Mesenchymal stem cell (in vitro differentiated cells and primary cell): ENCODE data around the gene KLC4.
A peak's percentile ranks its signal among the peaks of the same experiment; 100 is the strongest.
"Not testable (repeated sequence)": the region's sequence is repeated elsewhere in the genome, so short reads cannot be mapped to it uniquely, and the experiment has no call there.

ENCODE experiments used
- DNase-seq: peaks from one replicate; pipeline ENCODE4 v3.0.0-alpha.2; 2013
- H2AFZ ChIP-seq: one replicate; pipeline ENCODE4 v1.6.1; 2013; ENCODE audit warnings: low read depth, mild to moderate bottlenecking, control low read depth, inconsistent platforms, low read length, moderate library complexity
- H2AK5ac ChIP-seq: 2 replicates; pipeline ENCODE4 v1.6.1; 2013; ENCODE audit warnings: low read length, moderate library complexity, mild to moderate bottlenecking, inconsistent platforms; ENCODE audit not compliant: severe bottlenecking
- H2BK120ac ChIP-seq: one replicate; pipeline ENCODE4 v1.6.1; 2013; ENCODE audit warnings: low read depth, mild to moderate bottlenecking, inconsistent platforms, low read length, moderate library complexity
- H2BK12ac ChIP-seq, 2 experiments: one replicate each; pipeline ENCODE4 v1.6.1; 2013; ENCODE audit warnings: inconsistent platforms in 2 of 2, low read length in 2 of 2, mild to moderate bottlenecking in 2 of 2, moderate library complexity in 2 of 2, control low read depth in 1 of 2
- H2BK15ac ChIP-seq: one replicate; pipeline ENCODE4 v1.6.1; 2013; ENCODE audit warnings: mild to moderate bottlenecking, low read depth, inconsistent platforms; ENCODE audit not compliant: poor library complexity, severe bottlenecking
- H2BK5ac ChIP-seq: 2 replicates; pipeline ENCODE4 v1.6.1; 2013; ENCODE audit warnings: low read depth, mild to moderate bottlenecking, low read length, control low read depth, inconsistent platforms; ENCODE audit not compliant: poor library complexity, severe bottlenecking
- H3K14ac ChIP-seq, 2 experiments: one replicate each; pipeline ENCODE4 v1.6.1; 2013; ENCODE audit warnings: inconsistent platforms in 2 of 2, low read length in 2 of 2, control low read depth in 1 of 2, mild to moderate bottlenecking in 1 of 2, moderate library complexity in 1 of 2
- H3K18ac ChIP-seq, 2 experiments: one replicate each; pipeline ENCODE4 v1.6.1; 2013; ENCODE audit warnings: inconsistent platforms in 2 of 2, low read length in 2 of 2, control low read depth in 1 of 2, low read depth in 1 of 2, mild to moderate bottlenecking in 1 of 2
- H3K23ac ChIP-seq, 2 experiments: one replicate each; pipeline ENCODE4 v1.6.1; 2013; ENCODE audit warnings: inconsistent platforms in 2 of 2, low read length in 2 of 2, mild to moderate bottlenecking in 2 of 2, moderate library complexity in 2 of 2, control low read depth in 1 of 2
- H3K27ac ChIP-seq: 2 replicates; pipeline ENCODE4 v1.5.1; 2013; ENCODE audit warnings: mild to moderate bottlenecking, moderate library complexity, low read length, control low read depth, inconsistent platforms; ENCODE audit not compliant: poor library complexity, severe bottlenecking
- H3K27me3 ChIP-seq, 2 experiments: 2 replicates each; pipeline versions ENCODE4 v1.6.1 to v1.7.0; 2013; ENCODE audit warnings: low read length in 2 of 2, mild to moderate bottlenecking in 2 of 2, moderate library complexity in 2 of 2, control low read depth in 1 of 2, inconsistent platforms in 1 of 2; ENCODE audit not compliant: control insufficient read depth in 1 of 2, insufficient read depth in 1 of 2
- H3K36me3 ChIP-seq, 2 experiments: 2 replicates each; pipeline versions ENCODE4 v1.6.1 to v1.7.0; 2013; ENCODE audit warnings: low read length in 2 of 2, control low read depth in 1 of 2, inconsistent platforms in 1 of 2, low read depth in 1 of 2, mild to moderate bottlenecking in 1 of 2; ENCODE audit not compliant: insufficient read depth in 2 of 2, control insufficient read depth in 1 of 2
- H3K4ac ChIP-seq, 2 experiments: one replicate each; pipeline ENCODE4 v1.6.1; 2013; ENCODE audit warnings: inconsistent platforms in 2 of 2, low read length in 2 of 2, mild to moderate bottlenecking in 2 of 2, moderate library complexity in 2 of 2, control low read depth in 1 of 2, low read depth in 1 of 2
- H3K4me1 ChIP-seq: 2 replicates; pipeline ENCODE4 v1.6.1; 2013; ENCODE audit warnings: low read depth, low read length, control low read depth; ENCODE audit not compliant: control insufficient read depth, insufficient read depth
- H3K4me2 ChIP-seq: 2 replicates; pipeline ENCODE4 v1.6.1; 2013; ENCODE audit warnings: low read length, mild to moderate bottlenecking, inconsistent platforms; ENCODE audit not compliant: poor library complexity, severe bottlenecking
- H3K4me3 ChIP-seq, 2 experiments: 2 replicates each; pipeline versions ENCODE4 v1.5.1 to v1.7.0; 2013; ENCODE audit warnings: low read length in 2 of 2, mild to moderate bottlenecking in 2 of 2, control low read depth in 1 of 2, low read depth in 1 of 2; ENCODE audit not compliant: insufficient read depth in 1 of 2
- H3K79me1 ChIP-seq: replicated peaks from 2 replicates; pipeline ENCODE4 v1.6.1; 2013; ENCODE audit warnings: mild to moderate bottlenecking, control low read depth, low read length, inconsistent platforms; ENCODE audit not compliant: poor library complexity, severe bottlenecking
- H3K9ac ChIP-seq: 2 replicates; pipeline ENCODE4 v1.7.0; 2013; ENCODE audit warnings: mild to moderate bottlenecking, low read length, moderate library complexity
- H3K9me3 ChIP-seq: 2 replicates; pipeline ENCODE4 v1.7.0; 2013; ENCODE audit warnings: mild to moderate bottlenecking, low read length; ENCODE audit not compliant: control insufficient read depth
- H4K8ac ChIP-seq: one replicate; pipeline ENCODE4 v1.6.1; 2013; ENCODE audit warnings: inconsistent platforms, mild to moderate bottlenecking, low read length, moderate library complexity
- H4K91ac ChIP-seq: one replicate; pipeline ENCODE4 v1.6.1; 2013; ENCODE audit warnings: mild to moderate bottlenecking, low read length, inconsistent platforms
- WGBS: methylation state at CpG from one replicate; pipeline ENCODE4 v1.1.7; 2013; ENCODE audit warnings: mixed read lengths; 5-methylcytosine and 5-hydroxymethylcytosine counted together

KLC4 gene

GRCh38 chr6:43077981-43078511, 18.6 kb downstream of the KLC4 start:
- Histone ChIP-seq H3K14ac (no peak overlapping the region), H3K4ac (peak overlapping the region in 1 of 2 experiments; percentile 1), H3K4me1 (peaks cover 35% of the 10 kb centered on the region), H2AFZ (no peak overlapping the region), H3K79me1 (peaks cover 1% of the 10 kb centered on the region), H3K18ac (peak overlapping the region; percentile 31 to 37), H3K9me3 (no peaks in the 10 kb centered on the region), H3K36me3 (peaks cover 8 to 14% of the 10 kb centered on the region in 2 experiments), H3K4me2 (peak overlapping the region; percentile 86), H2AK5ac (peak overlapping the region; percentile 65), H3K9ac (no peak overlapping the region), H3K27ac (peak overlapping the region; percentile 85), H2BK5ac (no peak overlapping the region), H4K91ac (no peak overlapping the region), H2BK15ac (peak overlapping the region; percentile 74), H3K23ac (peak overlapping the region in 1 of 2 experiments; percentile 53), H3K27me3 (no peaks in the 10 kb centered on the region), H3K4me3 (peak overlapping the region in 1 of 2 experiments; percentile 89), H2BK120ac (no peak overlapping the region), H4K8ac (peak overlapping the region; percentile 47), H2BK12ac (peak overlapping the region in 1 of 2 experiments; percentile 21)
- peak; percentile 69 for DNase-seq
- WGBS: 62% methylated on average over 6 of the region's 6 CpGs

DNA sequence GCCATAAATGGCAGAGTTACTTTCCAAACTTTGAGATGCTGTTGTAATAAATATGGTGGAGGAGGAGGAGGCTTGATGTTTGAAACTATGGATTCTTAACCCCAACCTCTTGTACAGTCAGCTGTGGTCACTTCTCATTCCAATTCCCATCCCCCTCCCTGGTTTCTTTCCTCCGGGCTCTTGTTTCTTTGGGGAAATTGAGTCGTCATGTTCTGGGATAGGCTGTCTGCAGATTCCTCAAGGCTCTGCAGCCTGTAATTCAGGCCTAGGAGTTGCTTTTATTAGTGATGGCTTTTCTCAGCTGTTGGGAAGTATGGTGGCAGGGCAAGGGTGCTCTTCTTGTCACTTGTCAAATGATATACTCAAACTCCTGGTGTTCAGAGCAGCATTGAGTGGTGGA, 19.3 kb downstream of the KLC4 start:
- Histone ChIP-seq H3K36me3 (peaks cover 6 to 8% of the 10 kb centered on the region in 2 experiments), H3K14ac (no peak overlapping the region), H3K27me3 (no peaks in the 10 kb centered on the region), H3K9ac (no peak overlapping the region), H4K91ac (no peak overlapping the region), H2BK120ac (no peak overlapping the region), H3K18ac (no peak overlapping the region), H2AFZ (no peak overlapping the region), H3K4ac (no peak overlapping the region), H3K9me3 (no peaks in the 10 kb centered on the region), H3K23ac (no peak overlapping the region), H2BK5ac (no peak overlapping the region), H2BK12ac (no peak overlapping the region), H4K8ac (no peak overlapping the region), H3K79me1 (peaks cover 1% of the 10 kb centered on the region), H3K27ac (peak overlapping the region; percentile 28), H3K4me3 (no peak overlapping the region), H2BK15ac (no peak overlapping the region), H2AK5ac (peak overlapping the region; percentile 31), H3K4me2 (peak overlapping the region; percentile 1), H3K4me1 (peaks cover 39% of the 10 kb centered on the region)
- peak; percentile 56 for DNase-seq
- WGBS: 93% methylated on average over 2 of the region's 2 CpGs

- H2BK120ac ChIP-seq: no peak overlapping the region
- no peaks in the 10 kb centered on the region for H3K9me3 ChIP-seq
- H2BK12ac ChIP-seq: no peak overlapping the region
- no peak overlapping the region for H3K27ac ChIP-seq
- H3K79me1 ChIP-seq: no peaks in the 10 kb centered on the region
- H3K36me3 ChIP-seq: no peaks in the 10 kb centered on the region
- H3K4me2 ChIP-seq: no peak overlapping the region
- H3K4me3 ChIP-seq: no peak overlapping the region
- H3K9ac ChIP-seq: no peak overlapping the region
- H4K91ac ChIP-seq: no peak overlapping the region
- DNase-seq: no peak
- H4K8ac ChIP-seq: no peak overlapping the region
- no peaks in the 10 kb centered on the region for H3K27me3 ChIP-seq
- H3K4ac ChIP-seq: no peak overlapping the region
- no peak overlapping the region for H3K23ac ChIP-seq
- H3K4me1 ChIP-seq: peaks cover 24% of the 10 kb centered on the region
- no peak overlapping the region for H3K18ac ChIP-seq
- H2AFZ ChIP-seq: no peak overlapping the region
- H2AK5ac ChIP-seq: peak overlapping the region; percentile 23
- H3K14ac ChIP-seq: no peak overlapping the region
- no peak overlapping the region for H2BK5ac ChIP-seq
- no peak overlapping the region for H2BK15ac ChIP-seq
- 100% methylated on average over 3 of the region's 4 CpGs for WGBS
These were observed 21.6 kb downstream of the KLC4 start for GRCh38 chr6:43081043-43081442.

DNA sequence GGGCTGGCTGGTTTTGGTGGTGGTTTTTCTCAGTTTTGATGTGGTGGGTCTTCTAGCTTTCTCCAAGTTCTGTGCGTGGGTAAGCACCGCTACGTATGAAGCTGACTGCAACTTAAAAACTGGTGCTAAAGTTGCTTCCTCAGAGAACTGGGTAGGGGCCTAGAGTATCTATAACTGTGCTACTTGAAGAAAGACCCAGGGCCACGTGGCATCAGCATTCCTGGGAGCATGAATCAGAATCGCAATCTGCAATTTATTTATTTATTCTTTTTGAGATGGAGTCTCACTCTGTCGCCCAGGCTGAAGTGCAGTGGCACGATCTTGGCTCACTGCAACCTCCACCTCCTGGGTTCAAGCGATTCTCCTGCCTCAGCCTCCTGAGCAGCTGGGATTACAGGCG, 22.5 kb downstream of the KLC4 start:
- H3K4ac ChIP-seq, H2AFZ ChIP-seq, H3K9ac ChIP-seq, H2BK5ac ChIP-seq, H3K79me1 ChIP-seq, H4K8ac ChIP-seq, H3K9me3 ChIP-seq, H3K4me3 ChIP-seq, H3K27me3 ChIP-seq, H3K4me2 ChIP-seq, H3K23ac ChIP-seq, H3K36me3 ChIP-seq, H2BK12ac ChIP-seq, H2AK5ac ChIP-seq, H3K14ac ChIP-seq, H2BK15ac ChIP-seq, H4K91ac ChIP-seq, H2BK120ac ChIP-seq: not testable (repeated sequence)
- Histone ChIP-seq H3K27ac (peak overlapping the region; percentile 59), H3K18ac (peak overlapping the region in 1 of 2 experiments; percentile 37), H3K4me1 (peaks cover 31% of the 10 kb centered on the region)
- 68% methylated on average over 9 of the region's 9 CpGs for WGBS
- peak; percentile 38 for DNase-seq
